DND-41 (cell line): ENCODE measurements around the gene GPR161.

Experiments used
- CTCF ChIP-seq: IDR thresholded peaks from 2 replicates; pipeline ENCODE4 v1.5.1; 2012; ENCODE audit warnings: borderline replicate concordance, low read length, moderate library complexity, mild to moderate bottlenecking; ENCODE audit not compliant: poor library complexity, severe bottlenecking; ENCODE audit errors: extremely low read depth
- EZH2 ChIP-seq: IDR thresholded peaks from 3 replicates; pipeline ENCODE4 v1.6.1; 2012; ENCODE audit warnings: borderline replicate concordance, low read depth, mild to moderate bottlenecking, moderate library complexity, low read length, inconsistent platforms; ENCODE audit not compliant: severe bottlenecking

DNA sequence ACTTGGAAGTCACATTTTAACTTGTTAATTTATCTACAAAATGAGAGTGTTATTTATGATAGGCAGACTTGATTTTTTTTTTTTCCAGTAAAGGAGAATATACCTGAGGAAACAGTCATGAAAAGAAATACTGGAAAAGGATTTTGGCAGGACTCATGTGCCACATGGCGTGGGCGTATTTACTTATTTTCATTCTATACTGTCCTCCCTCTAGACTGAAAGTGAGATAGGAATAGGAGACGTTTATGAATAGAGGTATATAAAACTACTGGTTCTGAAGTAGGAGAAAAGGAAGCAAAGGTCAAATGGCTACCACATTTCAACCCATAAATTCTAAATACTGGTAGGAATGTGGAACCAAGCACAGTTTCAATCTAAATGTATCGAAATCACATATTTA lies 105.1 kb downstream of the GPR161 start:
- TF ChIP-seq CTCF (no peak), EZH2 (no peak)
